Loucy (cell line): ENCODE measurements around the gene F12.
"Not testable (repeated sequence)": the region's sequence is repeated elsewhere in the genome, so short reads cannot be mapped to it uniquely, and the experiment has no call there.

Experiments
- H2AFZ ChIP-seq: fragments of 200-600 bp; sonication (generic); 2 replicates; pipeline ENCODE4 v1.6.0; 2016; ENCODE audit warnings: antibody characterized with exemption, mild to moderate bottlenecking, low read length, moderate library complexity
- H3F3A ChIP-seq: fragments of 200-600 bp; 2 replicates; pipeline ENCODE4 v1.6.0; 2016; ENCODE audit warnings: antibody characterized with exemption, low read depth, mild to moderate bottlenecking
- H3K27me3 ChIP-seq: fragments of 200-600 bp; sonication (generic); 2 replicates; pipeline ENCODE4 v1.6.1; 2014; ENCODE audit warnings: low read length, mild to moderate bottlenecking; ENCODE audit not compliant: insufficient read depth, poor library complexity, severe bottlenecking
- H3K36me3 ChIP-seq: fragments of 200-600 bp; sonication (generic); 2 replicates; pipeline ENCODE4 v1.6.1; 2016; ENCODE audit warnings: low read length; ENCODE audit not compliant: insufficient read depth
- H3K4me1 ChIP-seq: fragments of 200-600 bp; sonication (generic); 2 replicates; pipeline ENCODE4 v1.5.1; 2014; ENCODE audit warnings: low read length, mild to moderate bottlenecking; ENCODE audit not compliant: insufficient read depth, poor library complexity, severe bottlenecking
- H3K4me2 ChIP-seq: fragments of 200-600 bp; sonication (generic); 2 replicates; pipeline ENCODE4 v1.6.0; 2014; ENCODE audit warnings: antibody characterized with exemption, low read length, low read depth, mild to moderate bottlenecking; ENCODE audit not compliant: poor library complexity, severe bottlenecking
- H3K4me3 ChIP-seq: fragments of 200-600 bp; sonication (generic); 2 replicates; pipeline ENCODE4 v1.5.1; 2014; ENCODE audit warnings: low read length, mild to moderate bottlenecking, mixed read lengths; ENCODE audit not compliant: poor library complexity, severe bottlenecking
- H3K79me2 ChIP-seq: fragments of 200-600 bp; sonication (generic); 2 replicates; pipeline ENCODE4 v1.6.1; 2014; ENCODE audit warnings: low read length; ENCODE audit not compliant: insufficient read depth
- H3K9ac ChIP-seq: fragments of 200-600 bp; sonication (generic); 2 replicates; pipeline ENCODE4 v1.6.0; 2014; ENCODE audit warnings: mild to moderate bottlenecking, low read depth, low read length, moderate library complexity; ENCODE audit not compliant: poor library complexity, severe bottlenecking
- H3K9me2 ChIP-seq: fragments of 200-600 bp; sonication (generic); replicated peaks from 2 replicates; pipeline ENCODE4 v1.6.1; 2016; ENCODE audit warnings: low read depth, low read length, mixed read lengths
- H3K9me3 ChIP-seq: fragments of 200-600 bp; sonication (generic); 2 replicates; pipeline ENCODE4 v1.6.1; 2014; ENCODE audit warnings: mild to moderate bottlenecking, antibody characterized with exemption, low read length, low read depth; ENCODE audit not compliant: insufficient read depth
- H4K20me1 ChIP-seq: fragments of 200-600 bp; sonication (generic); 2 replicates; pipeline ENCODE4 v1.6.0; 2014; ENCODE audit warnings: antibody characterized with exemption, low read length, mild to moderate bottlenecking; ENCODE audit not compliant: insufficient read depth, poor library complexity, severe bottlenecking
- CTCF ChIP-seq: fragments of 200-600 bp; sonication (generic); conservative IDR thresholded peaks from 2 replicates; pipeline ENCODE4 v1.5.1; 2014; ENCODE audit warnings: mild to moderate bottlenecking, antibody characterized with exemption, low read length
- EZH2phosphoT487 ChIP-seq: fragments of 200-600 bp; IDR thresholded peaks from 2 replicates; pipeline ENCODE4 v1.6.1; 2018; ENCODE audit warnings: antibody characterized with exemption, mild to moderate bottlenecking, moderate library complexity, borderline replicate concordance

The F12 gene

GRCh38 chr5:177425196-177425800 is 15.9 kb upstream of the F12 start:
- H3K4me1 ChIP-seq, result peaks cover 26% of the 10 kb centered on the region
- no peak for TF ChIP-seq EZH2phosphoT487
- TF ChIP-seq CTCF, result no peak
- H3K9me2 ChIP-seq, result no peaks in the 10 kb centered on the region
- peak overlapping the region; percentile 70 for H3K4me2 ChIP-seq
- H4K20me1 ChIP-seq, result peaks cover 19% of the 10 kb centered on the region
- H3K36me3 ChIP-seq, result no peaks in the 10 kb centered on the region
- H3K4me3 ChIP-seq, result peak overlapping the region; percentile 79
- no peak overlapping the region for H2AFZ ChIP-seq
- no peaks in the 10 kb centered on the region for H3K9me3 ChIP-seq
- no peaks in the 10 kb centered on the region for H3F3A ChIP-seq
- peaks cover 36% of the 10 kb centered on the region for H3K79me2 ChIP-seq
- peak overlapping the region; percentile 69 for H3K9ac ChIP-seq
- no peaks in the 10 kb centered on the region for H3K27me3 ChIP-seq

GRCh38 chr5:177423671-177424070 is 14.3 kb upstream of the F12 start:
- no peak for TF ChIP-seq EZH2phosphoT487
- TF ChIP-seq CTCF, result no peak

GRCh38 chr5:177421062-177421798 is 11.9 kb upstream of the F12 start:
- Histone ChIP-seq H3K9ac (no peak overlapping the region), H3K79me2 (no peaks in the 10 kb centered on the region), H3K36me3 (no peaks in the 10 kb centered on the region), H3K9me3 (no peaks in the 10 kb centered on the region), H2AFZ (no peak overlapping the region), H4K20me1 (no peaks in the 10 kb centered on the region), H3K4me1 (peaks cover 4% of the 10 kb centered on the region), H3F3A (no peaks in the 10 kb centered on the region), H3K9me2 (no peaks in the 10 kb centered on the region), H3K27me3 (no peaks in the 10 kb centered on the region), H3K4me3 (no peak overlapping the region), H3K4me2 (no peak overlapping the region)
- TF ChIP-seq CTCF (no peak), EZH2phosphoT487 (no peak)

More at GRCh38 chr5:177423671-177424070, 14.3 kb upstream of the F12 start:
- no peak overlapping the region for H3K4me3 ChIP-seq
- no peaks in the 10 kb centered on the region for H3K9me2 ChIP-seq
- no peaks in the 10 kb centered on the region for H3K36me3 ChIP-seq
- H3K79me2 ChIP-seq, result peaks cover 20% of the 10 kb centered on the region
- no peaks in the 10 kb centered on the region for H3K9me3 ChIP-seq
- H3K9ac ChIP-seq, result no peak overlapping the region
- H3K27me3 ChIP-seq, result no peaks in the 10 kb centered on the region
- no peak overlapping the region for H2AFZ ChIP-seq
- peaks cover 8% of the 10 kb centered on the region for H4K20me1 ChIP-seq
- no peak overlapping the region for H3K4me2 ChIP-seq
- H3F3A ChIP-seq, result no peaks in the 10 kb centered on the region
- H3K4me1 ChIP-seq, result peaks cover 11% of the 10 kb centered on the region

- H3F3A ChIP-seq, H4K20me1 ChIP-seq, H3K9me3 ChIP-seq, H3K27me3 ChIP-seq, H3K9ac ChIP-seq, H2AFZ ChIP-seq, H3K9me2 ChIP-seq, H3K4me1 ChIP-seq, H3K4me2 ChIP-seq, H3K79me2 ChIP-seq, H3K36me3 ChIP-seq, H3K4me3 ChIP-seq: not testable (repeated sequence)
Observed at GRCh38 chr5:177420472-177420871, 11.1 kb upstream of the F12 start.
